Thyroid gland (tissue), 4 donors: ENCODE data around the gene UTY. TPM values are rescaled to one million over a fixed set of nuclear protein-coding genes. Genes with fewer than 3 reads are reported as not detected.

Experiments
- DNase-seq, 2 donors: peaks; one replicate each; pipeline ENCODE4 v3.0.0-alpha.2; 2019
- H3K27ac ChIP-seq, 3 donors: fragments of 200-600 bp; sonication (generic); 1 replicate in 2 of 3; 2 replicates in 1 of 3; pipeline ENCODE4 v1.5.1; 2016 to 2019; ENCODE audit warnings: mild to moderate bottlenecking in 1 of 3, moderate library complexity in 1 of 3
- H3K27me3 ChIP-seq: fragments of 200-600 bp; sonication (generic); one replicate; pipeline ENCODE4 v1.5.1; 2019
- H3K36me3 ChIP-seq, 2 donors: fragments of 200-600 bp; sonication (generic); one replicate each; pipeline ENCODE4 v1.5.1; 2016 to 2019
- H3K4me1 ChIP-seq, 2 donors: fragments of 200-600 bp; sonication (generic); one replicate each; pipeline ENCODE4 v1.5.1; 2017 to 2019
- H3K4me3 ChIP-seq, 3 donors: fragments of 200-600 bp; sonication (generic); replicated peaks in 1 of 3; 1 replicate in 2 of 3; 2 replicates in 1 of 3; pipeline ENCODE4 v1.5.1; 2016; ENCODE audit warnings: mild to moderate bottlenecking in 1 of 3
- H3K9me3 ChIP-seq: fragments of 200-600 bp; sonication (generic); one replicate; pipeline ENCODE4 v1.5.1; 2017
- POLR2A ChIP-seq, 2 donors: fragments of 450-650 bp; IDR thresholded peaks; one replicate each; pipeline ENCODE4 v1.6.1; 2017; ENCODE audit warnings: antibody characterized with exemption in 2 of 2, mild to moderate bottlenecking in 2 of 2, moderate library complexity in 1 of 2
- WGBS, 2 donors: methylation state at CpG; one replicate each; pipeline ENCODE4 v1.1.5; 2017; 5-methylcytosine and 5-hydroxymethylcytosine counted together
- intact Hi-C: fragments of 100-400 bp; cut with DNase I; formaldehyde crosslinking; loops from one replicate; pipeline ENCODE4 v1.15.1; 2023
- total RNA-seq, 4 donors: library from RNA; depleted of rRNA; stranded (reverse); fragments of >200 nt; gene quantifications; one replicate each; pipeline ENCODE4 v1.2.3, GENCODE V29; 2016
- TF ChIP-seq, protein P1 (sequence below), 6 experiments: fragments of 200-600 bp in 3 of 6; fragments of 450-650 bp in 3 of 6; sonication (generic) in 3 of 6; IDR thresholded peaks; one replicate each; pipeline ENCODE4 v1.5.1; 2016 to 2019; ENCODE audit warnings: antibody characterized with exemption in 6 of 6, mild to moderate bottlenecking in 2 of 6, inconsistent platforms in 1 of 6, moderate library complexity in 1 of 6

Gene UTY
- total RNA-seq, 4 donors from 2014 or later = 0.27 to 113 (median 57.1) TPM; not detected in 1

DNA sequence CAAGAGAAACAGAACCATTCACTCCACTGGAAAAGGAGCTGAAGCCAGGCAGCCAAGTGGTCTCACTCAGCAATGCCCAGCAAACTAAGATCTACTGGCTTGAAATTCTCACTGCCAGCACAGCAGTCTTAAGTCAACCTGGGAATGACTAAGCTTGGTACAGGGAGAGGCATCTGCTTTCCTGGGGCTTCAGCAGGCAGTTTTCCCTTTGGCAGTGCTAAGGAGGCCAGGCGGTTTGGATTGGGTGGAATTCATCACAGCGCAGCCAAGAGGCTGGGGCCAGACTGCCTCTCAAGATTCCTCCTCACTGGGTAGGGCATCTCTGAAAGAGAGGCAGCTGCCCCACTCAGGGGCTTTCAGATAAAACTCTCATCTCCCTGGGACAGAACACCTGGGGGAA is 149.2 kb downstream of the UTY start:
- H3K9me3 ChIP-seq = no peaks in the 10 kb centered on the region
- H3K36me3 ChIP-seq = no peaks in the 10 kb centered on the region
- no peak for DNase-seq
- intact Hi-C loops = no loop called here
- WGBS, 2 donors = 100% methylated on average over 2 of the region's 2 CpGs; no CpG with 5 or more reads in 1 of the 2 donors
- H3K4me3 ChIP-seq = no peak overlapping the region
- TF ChIP-seq, protein P1, sequence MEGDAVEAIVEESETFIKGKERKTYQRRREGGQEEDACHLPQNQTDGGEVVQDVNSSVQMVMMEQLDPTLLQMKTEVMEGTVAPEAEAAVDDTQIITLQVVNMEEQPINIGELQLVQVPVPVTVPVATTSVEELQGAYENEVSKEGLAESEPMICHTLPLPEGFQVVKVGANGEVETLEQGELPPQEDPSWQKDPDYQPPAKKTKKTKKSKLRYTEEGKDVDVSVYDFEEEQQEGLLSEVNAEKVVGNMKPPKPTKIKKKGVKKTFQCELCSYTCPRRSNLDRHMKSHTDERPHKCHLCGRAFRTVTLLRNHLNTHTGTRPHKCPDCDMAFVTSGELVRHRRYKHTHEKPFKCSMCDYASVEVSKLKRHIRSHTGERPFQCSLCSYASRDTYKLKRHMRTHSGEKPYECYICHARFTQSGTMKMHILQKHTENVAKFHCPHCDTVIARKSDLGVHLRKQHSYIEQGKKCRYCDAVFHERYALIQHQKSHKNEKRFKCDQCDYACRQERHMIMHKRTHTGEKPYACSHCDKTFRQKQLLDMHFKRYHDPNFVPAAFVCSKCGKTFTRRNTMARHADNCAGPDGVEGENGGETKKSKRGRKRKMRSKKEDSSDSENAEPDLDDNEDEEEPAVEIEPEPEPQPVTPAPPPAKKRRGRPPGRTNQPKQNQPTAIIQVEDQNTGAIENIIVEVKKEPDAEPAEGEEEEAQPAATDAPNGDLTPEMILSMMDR (IDR thresholded peaks at IDR 0.05) = no peak
- no peak for TF ChIP-seq POLR2A (IDR thresholded peaks at IDR 0.05)
- no peak overlapping the region for H3K27ac ChIP-seq
- H3K27me3 ChIP-seq = no peaks in the 10 kb centered on the region
- no peaks in the 10 kb centered on the region for H3K4me1 ChIP-seq

DNA sequence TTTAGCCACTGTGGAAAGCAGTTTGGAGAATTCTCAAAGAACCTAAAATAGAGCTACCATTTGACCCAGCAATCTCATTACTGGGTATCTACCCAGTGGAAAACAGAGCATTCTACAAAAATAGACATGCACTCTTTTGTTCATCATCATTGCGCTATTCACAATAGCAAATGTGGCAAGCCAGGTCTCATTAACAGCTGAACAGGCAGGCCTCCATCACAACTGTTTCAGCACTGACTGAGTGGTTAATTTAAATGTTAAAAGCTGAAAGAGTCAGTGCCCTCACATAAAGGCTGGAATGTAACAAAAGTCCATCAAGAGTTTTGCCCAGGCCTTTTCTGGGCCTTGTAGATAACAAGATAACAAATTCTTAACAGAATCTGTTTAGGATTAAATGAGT is 166.9 kb downstream of the UTY start:
- Histone ChIP-seq H3K4me3 (no peak overlapping the region), H3K9me3 (no peaks in the 10 kb centered on the region), H3K4me1 (no peaks in the 10 kb centered on the region), H3K36me3 (no peaks in the 10 kb centered on the region), H3K27me3 (no peaks in the 10 kb centered on the region), H3K27ac (no peak overlapping the region)
- TF ChIP-seq POLR2A (IDR thresholded peaks at IDR 0.05) = no peak
- TF ChIP-seq, protein P1 (IDR thresholded peaks at IDR 0.05) = no peak
- no peak for DNase-seq
- WGBS, 2 donors = 91 to 100% methylated on average over 1 of the region's 1 CpG
- intact Hi-C loops = no loop called here

DNA sequence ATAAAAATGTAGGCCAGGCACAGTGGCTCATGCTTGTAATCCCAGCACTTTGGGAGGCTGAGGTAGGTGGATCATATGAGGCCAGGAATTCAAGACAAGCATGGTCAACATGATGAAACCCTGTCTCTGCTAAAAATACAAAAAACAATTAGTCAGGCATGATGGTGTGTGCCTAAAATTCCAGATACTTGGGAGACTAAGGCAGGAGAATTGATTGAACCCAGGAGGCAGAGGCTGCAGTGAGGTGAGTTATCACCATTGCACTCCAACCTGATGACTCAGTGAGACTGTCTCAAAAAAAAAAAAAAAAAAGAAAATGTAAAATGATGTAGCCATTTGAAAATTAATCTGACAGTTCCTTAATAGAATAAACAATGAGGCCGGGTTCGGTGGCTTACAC is 171.9 kb downstream of the UTY start:
- no peak for DNase-seq
- Histone ChIP-seq H3K4me3 (no peak overlapping the region), H3K36me3 (no peaks in the 10 kb centered on the region), H3K27me3 (no peaks in the 10 kb centered on the region), H3K27ac (no peak overlapping the region), H3K4me1 (no peaks in the 10 kb centered on the region), H3K9me3 (no peaks in the 10 kb centered on the region)
- 89 to 95% methylated on average over 2 of the region's 2 CpGs for WGBS, 2 donors
- intact Hi-C loops = no loop called here
- no peak for TF ChIP-seq POLR2A (IDR thresholded peaks at IDR 0.05)
- TF ChIP-seq, protein P1 (IDR thresholded peaks at IDR 0.05) = no peak

DNA sequence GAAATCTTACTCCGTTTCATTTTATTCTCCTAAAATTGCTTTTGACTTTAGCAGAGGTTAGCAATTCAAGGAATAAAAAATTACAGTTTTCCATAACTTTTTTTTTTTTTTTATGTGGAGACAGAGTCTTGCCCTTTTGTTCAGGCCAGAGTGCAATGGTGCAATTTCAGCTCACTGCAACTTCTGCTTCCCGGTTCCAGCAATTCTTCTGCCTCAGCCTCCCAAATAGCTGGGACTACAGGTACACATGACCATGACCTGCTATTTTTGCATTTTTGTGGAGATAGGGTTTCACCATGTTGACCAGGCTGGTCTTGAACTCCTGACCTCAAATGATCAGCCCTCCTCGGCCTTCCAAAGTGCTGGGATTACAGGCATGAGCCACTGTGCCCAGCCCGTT is 179.0 kb downstream of the UTY start:
- intact Hi-C loops = no loop called here
- H3K9me3 ChIP-seq = no peaks in the 10 kb centered on the region
- DNase-seq = no peak
- H3K36me3 ChIP-seq = no peaks in the 10 kb centered on the region
- TF ChIP-seq, protein P1 (IDR thresholded peaks at IDR 0.05) = no peak
- TF ChIP-seq POLR2A (IDR thresholded peaks at IDR 0.05) = no peak
- WGBS, 2 donors = 87 to 97% methylated on average over 4 of the region's 4 CpGs
- H3K27ac ChIP-seq = no peak overlapping the region
- no peak overlapping the region for H3K4me3 ChIP-seq
- no peaks in the 10 kb centered on the region for H3K27me3 ChIP-seq
- no peaks in the 10 kb centered on the region for H3K4me1 ChIP-seq

DNA sequence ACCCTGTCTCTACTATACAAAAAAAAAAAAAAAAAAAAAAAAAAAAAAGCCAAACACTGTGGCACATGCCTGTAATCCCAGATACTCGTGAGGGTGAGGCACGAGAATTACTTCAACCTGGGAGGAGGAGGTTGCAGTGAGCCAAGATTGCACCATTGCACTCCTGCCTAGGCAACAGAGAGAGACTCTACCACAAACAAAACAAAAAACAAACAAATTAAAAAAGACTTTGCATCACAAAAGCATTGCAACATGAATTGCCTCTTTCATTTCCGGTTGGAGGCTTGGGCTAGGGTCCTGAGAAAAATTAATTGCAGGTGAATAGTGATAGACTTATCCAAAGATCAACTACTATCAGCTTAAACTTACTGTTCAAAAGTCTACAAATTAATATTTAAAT is 180.4 kb downstream of the UTY start:
- H3K9me3 ChIP-seq = no peaks in the 10 kb centered on the region
- H3K4me3 ChIP-seq = no peak overlapping the region
- no peaks in the 10 kb centered on the region for H3K36me3 ChIP-seq
- no peaks in the 10 kb centered on the region for H3K27me3 ChIP-seq
- H3K4me1 ChIP-seq = no peaks in the 10 kb centered on the region
- 91 to 98% methylated on average over 3 of the region's 3 CpGs for WGBS, 2 donors
- no peak for DNase-seq
- intact Hi-C loops = no loop called here
- H3K27ac ChIP-seq = no peak overlapping the region
- no peak for TF ChIP-seq POLR2A (IDR thresholded peaks at IDR 0.05)
- TF ChIP-seq, protein P1 (IDR thresholded peaks at IDR 0.05) = no peak
